AG10803 (cell line): ENCODE results near the gene CFAP74.

Experiments used
- DNase-seq: peaks from one replicate; pipeline ENCODE4 v3.0.0; 2010; ENCODE audit warnings: low read depth
- H3K4me3 ChIP-seq: 2 replicates; pipeline ENCODE4 v1.5.1; 2011; ENCODE audit warnings: mild to moderate bottlenecking, low read length, control low read depth
- CTCF ChIP-seq: conservative IDR thresholded peaks from 2 replicates; pipeline ENCODE4 v1.5.1; 2011; ENCODE audit warnings: mild to moderate bottlenecking, low read length, control low read depth, inconsistent platforms

CFAP74 gene

GRCh38 chr1:2019172-2019543 is 15.6 kb upstream of the CFAP74 start, which contains the start of gene GABRD:
Gene GABRD, plus strand, starts transcription at chr1:2019345. Its CDS starts 79 bp downstream, at chr1:2019424.
- no peak for DNase-seq
- TF ChIP-seq CTCF: no peak
- H3K4me3 ChIP-seq: no peak within 1 kb of the TSS

GRCh38 chr1:2018217-2019171 is 14.9 kb upstream of the CFAP74 start:
- no peak for TF ChIP-seq CTCF
- no peak overlapping the region for H3K4me3 ChIP-seq
- DNase-seq: no peak

- TF ChIP-seq CTCF: no peak
- H3K4me3 ChIP-seq: no peak overlapping the region
Observed at GRCh38 chr1:2016123-2016522, 12.5 kb upstream of the CFAP74 start.

GRCh38 chr1:2014741-2015735 is 11.5 kb upstream of the CFAP74 start:
- no peak overlapping the region for H3K4me3 ChIP-seq
- DNase-seq: no peak
- no peak for TF ChIP-seq CTCF

More at GRCh38 chr1:2016123-2016522, 12.5 kb upstream of the CFAP74 start:
- no peak for DNase-seq

- H3K4me3 ChIP-seq: no peak overlapping the region
- DNase-seq: no peak
- TF ChIP-seq CTCF: no peak
Observed at GRCh38 chr1:2014181-2014580, 10.6 kb upstream of the CFAP74 start.

- DNase-seq: no peak
- no peak for TF ChIP-seq CTCF
- no peak overlapping the region for H3K4me3 ChIP-seq
Observed at GRCh38 chr1:2009101-2010053, 5.8 kb upstream of the CFAP74 start.
